RWPE2 (cell line): ENCODE results near the gene FARP2.

Experiments
- ATAC-seq: fragments of 200-7000 bp; cut with Tn5 transposase; 3 replicates; pipeline ENCODE4 v1.9.1; 2021; ENCODE audit warnings: low read depth
- DNase-seq: peaks from one replicate; pipeline ENCODE4 v3.0.0-alpha.2; 2020; ENCODE audit warnings: low spot score
- H3K27ac ChIP-seq: fragments of 450-650 bp; 2 replicates; pipeline ENCODE4 v1.5.1; 2017; ENCODE audit warnings: mild to moderate bottlenecking; ENCODE audit not compliant: poor library complexity, severe bottlenecking
- H3K27me3 ChIP-seq: fragments of 250-450 bp; sonication (Bioruptor Pico); 2 replicates; pipeline ENCODE4 v1.5.1; 2021; ENCODE audit warnings: mild to moderate bottlenecking, moderate library complexity; ENCODE audit not compliant: insufficient read depth, poor library complexity, severe bottlenecking
- H3K36me3 ChIP-seq: fragments of 250-450 bp; sonication (Bioruptor Pico); 2 replicates; pipeline ENCODE4 v1.5.1; 2020; ENCODE audit warnings: low read depth, mild to moderate bottlenecking, moderate library complexity
- H3K4me1 ChIP-seq: fragments of 250-450 bp; sonication (Bioruptor Pico); 2 replicates; pipeline ENCODE4 v1.5.1; 2021; ENCODE audit warnings: mild to moderate bottlenecking, moderate library complexity; ENCODE audit not compliant: insufficient read depth, poor library complexity, severe bottlenecking
- H3K4me3 ChIP-seq: fragments of 250-450 bp; sonication (Bioruptor Pico); 2 replicates; pipeline ENCODE4 v1.5.1; 2021; ENCODE audit warnings: mild to moderate bottlenecking, moderate library complexity; ENCODE audit not compliant: severe bottlenecking
- H3K9me3 ChIP-seq: fragments of 250-450 bp; sonication (Bioruptor Pico); 2 replicates; pipeline ENCODE4 v1.5.1; 2021; ENCODE audit warnings: mild to moderate bottlenecking, moderate library complexity; ENCODE audit not compliant: severe bottlenecking
- TF ChIP-seq, protein P1 (sequence below): fragments of 450-650 bp; IDR thresholded peaks from one replicate; pipeline ENCODE4 v1.5.1; 2017; ENCODE audit warnings: mild to moderate bottlenecking, moderate library complexity; ENCODE audit not compliant: poor library complexity, severe bottlenecking

The FARP2 gene

DNA sequence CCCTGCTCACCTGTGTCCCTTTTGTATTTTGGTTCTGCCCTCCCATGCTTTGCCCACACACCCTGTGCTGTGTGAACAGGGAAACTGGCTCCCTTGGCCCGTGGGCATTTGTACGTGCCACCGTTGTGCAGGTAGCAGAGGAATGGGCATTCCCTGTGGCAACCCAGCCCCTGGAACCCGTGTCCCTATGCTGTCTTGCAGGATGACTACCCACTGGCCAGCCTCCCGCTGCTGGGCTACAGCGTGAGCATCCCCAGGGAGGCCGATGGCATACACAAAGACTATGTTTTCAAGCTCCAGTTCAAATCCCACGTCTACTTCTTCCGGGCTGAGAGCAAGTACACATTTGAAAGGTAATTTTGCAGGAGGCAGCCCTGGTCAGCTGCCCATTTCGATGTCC lies 137.0 kb downstream of the FARP2 start:
- Histone ChIP-seq H3K27ac (no peak overlapping the region), H3K36me3 (peaks cover 20% of the 10 kb centered on the region), H3K9me3 (no peaks in the 10 kb centered on the region), H3K27me3 (no peaks in the 10 kb centered on the region), H3K4me3 (no peak overlapping the region), H3K4me1 (no peaks in the 10 kb centered on the region)
- DNase-seq (no peak), ATAC-seq (no peak)
- TF ChIP-seq, protein P1, sequence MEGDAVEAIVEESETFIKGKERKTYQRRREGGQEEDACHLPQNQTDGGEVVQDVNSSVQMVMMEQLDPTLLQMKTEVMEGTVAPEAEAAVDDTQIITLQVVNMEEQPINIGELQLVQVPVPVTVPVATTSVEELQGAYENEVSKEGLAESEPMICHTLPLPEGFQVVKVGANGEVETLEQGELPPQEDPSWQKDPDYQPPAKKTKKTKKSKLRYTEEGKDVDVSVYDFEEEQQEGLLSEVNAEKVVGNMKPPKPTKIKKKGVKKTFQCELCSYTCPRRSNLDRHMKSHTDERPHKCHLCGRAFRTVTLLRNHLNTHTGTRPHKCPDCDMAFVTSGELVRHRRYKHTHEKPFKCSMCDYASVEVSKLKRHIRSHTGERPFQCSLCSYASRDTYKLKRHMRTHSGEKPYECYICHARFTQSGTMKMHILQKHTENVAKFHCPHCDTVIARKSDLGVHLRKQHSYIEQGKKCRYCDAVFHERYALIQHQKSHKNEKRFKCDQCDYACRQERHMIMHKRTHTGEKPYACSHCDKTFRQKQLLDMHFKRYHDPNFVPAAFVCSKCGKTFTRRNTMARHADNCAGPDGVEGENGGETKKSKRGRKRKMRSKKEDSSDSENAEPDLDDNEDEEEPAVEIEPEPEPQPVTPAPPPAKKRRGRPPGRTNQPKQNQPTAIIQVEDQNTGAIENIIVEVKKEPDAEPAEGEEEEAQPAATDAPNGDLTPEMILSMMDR, result no peak

DNA sequence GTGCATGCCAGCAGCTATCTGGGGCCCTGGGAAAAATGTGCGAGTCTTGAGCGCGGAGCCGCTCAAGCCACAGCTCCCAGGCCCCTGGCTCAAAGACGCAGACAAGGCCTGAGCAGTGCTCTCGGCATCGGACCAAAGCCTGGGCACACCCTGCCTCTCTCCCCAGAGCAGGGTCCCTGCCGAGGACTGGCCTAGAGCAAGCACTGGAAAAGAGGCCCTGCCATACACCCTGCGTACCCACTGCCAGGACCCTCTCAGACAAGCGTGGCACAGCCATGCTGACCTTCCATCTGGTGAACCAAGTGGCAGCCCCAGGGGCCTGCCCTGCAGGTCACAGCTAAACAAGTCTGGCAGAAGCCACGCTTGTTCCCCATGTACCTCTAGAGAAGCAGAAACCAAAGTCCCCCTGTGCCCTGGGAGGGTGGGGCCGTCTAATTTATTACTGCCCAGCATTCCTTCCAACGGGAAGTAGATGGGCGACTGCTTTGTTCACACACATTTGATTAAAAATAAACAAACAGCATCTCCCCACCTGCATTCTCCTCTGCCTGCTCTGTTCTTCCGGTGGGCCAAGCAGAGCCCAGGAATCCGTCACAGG lies 138.3 kb downstream of the FARP2 start:
- Histone ChIP-seq H3K27ac (no peak overlapping the region), H3K27me3 (no peaks in the 10 kb centered on the region), H3K4me1 (no peaks in the 10 kb centered on the region), H3K4me3 (no peak overlapping the region), H3K36me3 (peaks cover 29% of the 10 kb centered on the region), H3K9me3 (no peaks in the 10 kb centered on the region)
- TF ChIP-seq, protein P1, result no peak
- no peak for DNase-seq
- ATAC-seq, result no peak

DNA sequence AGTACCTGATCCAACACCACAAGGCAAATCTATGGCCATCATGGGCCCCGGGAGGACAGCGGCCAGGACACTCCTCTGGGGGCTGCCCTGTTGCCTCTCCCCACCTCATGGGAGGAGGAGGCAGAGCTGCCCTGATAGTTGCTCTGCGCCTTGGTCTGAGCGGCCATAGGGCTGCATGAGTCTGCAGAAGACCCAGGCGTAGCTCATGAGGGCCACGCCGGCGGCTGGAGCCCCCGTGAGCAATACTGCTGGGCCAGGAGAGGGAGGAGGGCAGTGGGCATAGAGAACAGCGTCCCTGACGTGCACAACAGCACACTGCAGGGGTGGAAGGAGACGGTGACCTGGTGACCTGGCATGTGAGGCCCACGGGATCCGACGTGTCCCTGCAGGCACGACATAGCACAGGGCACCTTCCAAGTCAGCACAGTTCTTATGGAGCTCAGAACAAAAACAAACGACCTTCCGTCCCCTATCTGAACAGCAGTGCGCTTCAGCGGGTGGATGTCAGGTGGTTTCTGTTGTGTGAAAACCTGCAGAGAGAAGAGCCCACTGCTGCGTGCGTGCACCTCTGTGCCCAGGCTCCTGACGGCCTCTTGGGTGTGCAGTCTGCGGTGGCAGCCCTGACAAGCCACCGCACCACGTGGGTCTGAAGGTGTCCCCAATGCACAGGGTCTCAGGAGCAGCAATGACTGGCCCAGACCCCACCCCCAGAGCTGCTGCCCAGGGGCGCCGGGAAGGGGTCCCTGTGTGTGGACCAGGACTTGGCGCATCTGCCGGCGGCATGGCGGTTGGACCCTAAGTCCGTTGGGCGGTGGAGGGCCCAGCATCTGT lies 139.3 kb downstream of the FARP2 start:
- TF ChIP-seq, protein P1, result no peak
- no peak for DNase-seq

DNA sequence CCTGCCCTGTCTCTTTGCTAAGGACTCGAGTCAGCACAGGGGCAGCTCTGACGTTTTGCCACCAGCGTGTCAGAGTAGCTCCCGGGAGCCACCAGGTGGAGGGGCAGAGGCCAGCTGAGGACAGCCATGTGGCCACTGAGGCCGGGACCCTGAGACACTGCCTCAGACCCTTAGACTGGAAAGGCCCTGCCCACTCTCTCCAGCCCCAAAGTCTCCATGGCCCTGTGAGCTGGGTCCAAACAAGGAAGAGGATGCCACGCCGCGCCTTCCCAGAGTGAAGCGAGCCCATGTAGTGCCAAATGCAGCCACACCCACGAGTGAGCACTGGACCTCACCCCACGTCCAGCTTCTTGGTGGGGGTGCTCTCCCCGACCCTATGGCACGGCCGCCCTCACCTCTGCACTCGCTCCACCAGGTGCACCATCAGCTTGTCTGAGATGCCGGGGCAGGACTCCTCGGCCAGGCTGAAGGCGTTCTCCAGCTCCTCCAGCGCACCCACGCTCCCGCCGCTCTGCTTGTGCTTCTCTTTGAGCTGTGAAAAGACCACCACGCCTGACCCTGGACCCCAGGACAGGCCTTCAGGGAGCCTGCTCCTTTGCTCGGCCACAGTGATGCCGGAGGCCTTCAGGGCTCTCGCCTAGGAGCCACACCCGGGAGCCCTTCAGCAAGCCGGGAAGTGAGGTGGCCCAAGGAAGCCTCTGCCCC lies 140.1 kb downstream of the FARP2 start:
- H3K27ac ChIP-seq, result no peak overlapping the region
- ATAC-seq (no peak), DNase-seq (no peak)
- H3K9me3 ChIP-seq, result no peaks in the 10 kb centered on the region
- no peaks in the 10 kb centered on the region for H3K27me3 ChIP-seq
- H3K4me1 ChIP-seq, result no peaks in the 10 kb centered on the region
- TF ChIP-seq, protein P1, result no peak
- H3K4me3 ChIP-seq, result no peak overlapping the region
- H3K36me3 ChIP-seq, result peaks cover 38% of the 10 kb centered on the region

More for the DNA sequence above, 139.3 kb downstream of the FARP2 start:
- H3K27ac ChIP-seq, result no peak overlapping the region
- H3K9me3 ChIP-seq, result no peaks in the 10 kb centered on the region
- no peaks in the 10 kb centered on the region for H3K4me1 ChIP-seq
- H3K36me3 ChIP-seq, result peaks cover 33% of the 10 kb centered on the region
- no peak for ATAC-seq
- H3K27me3 ChIP-seq, result no peaks in the 10 kb centered on the region
- no peak overlapping the region for H3K4me3 ChIP-seq
